ENCODE measurements around the gene SNTN. TPM values are rescaled to one million over a fixed set of nuclear protein-coding genes. Genes with fewer than 3 reads are reported as not detected.

SNTN gene
- total and polyA plus RNA-seq, 2 experiments from 2014 or later: 0.70 TPM; not detected in 1

- TF ChIP-seq ZNF462 (CRISPR knock-in tag; IDR thresholded peaks at IDR 0.05) (no peak), NANOG (IDR thresholded peaks at IDR 0.05; ENCODE audit: borderline replicate concordance) (no peak), JUNB (IDR thresholded peaks at IDR 0.05; ENCODE audit: unreplicated experiment) (no peak)
Measured at GRCh38 chr3:63654211-63654610, 1.7 kb downstream of the SNTN start (continued).

GRCh38 chr3:63654931-63655330 is 2.5 kb downstream of the SNTN start:
- Histone ChIP-seq H3F3A (replicated peaks; ENCODE audit: low read depth) (no peaks in the 10 kb centered on the region), H3K9me2 (ENCODE audit: insufficient read depth) (no peaks in the 10 kb centered on the region), H3K27ac (ENCODE audit: low read depth) (no peak overlapping the region), H4K20me1 (replicated peaks; ENCODE audit: insufficient read depth) (no peaks in the 10 kb centered on the region), H3K4me2 (no peak overlapping the region), H3K27me3 (ENCODE audit: insufficient read depth) (no peaks in the 10 kb centered on the region), H3K4me1 (ENCODE audit: insufficient read depth) (no peaks in the 10 kb centered on the region), H3K79me2 (replicated peaks; ENCODE audit: insufficient read depth) (no peaks in the 10 kb centered on the region), H2AFZ (no peak overlapping the region), H3K4me3 (no peak overlapping the region), H3K36me3 (ENCODE audit: insufficient read depth) (no peaks in the 10 kb centered on the region)
- H3K27ac Mint-ChIP-seq: no peak overlapping the region
- ATAC-seq: no peak
- DNase-seq (ENCODE audit: low spot score): no peak
- no peak overlapping the region for H3K4me3 Mint-ChIP-seq
- H3K36me3 Mint-ChIP-seq (ENCODE audit: low read depth): no peaks in the 10 kb centered on the region
- no peaks in the 10 kb centered on the region for H3K9me3 Mint-ChIP-seq
- no peaks in the 10 kb centered on the region for H3K4me1 Mint-ChIP-seq
- no peaks in the 10 kb centered on the region for H3K27me3 Mint-ChIP-seq (ENCODE audit: insufficient read depth, low read depth, poor library complexity)
- no peak for TF ChIP-seq CREB1 (CRISPR knock-in tag; IDR thresholded peaks at IDR 0.05; ENCODE audit: low read depth)
- no peak for TF ChIP-seq EZH2 (IDR thresholded peaks at IDR 0.05; ENCODE audit: low read depth, unreplicated experiment)
- TF ChIP-seq NANOG (IDR thresholded peaks at IDR 0.05; ENCODE audit: borderline replicate concordance): no peak
- no peak for TF ChIP-seq CTCF (conservative IDR thresholded peaks at IDR 0.05; ENCODE audit: low read depth in 2 of 2)
- TF ChIP-seq REST (IDR thresholded peaks at IDR 0.05; ENCODE audit: unreplicated experiment): no peak
- no peak for TF ChIP-seq ZNF331 (CRISPR knock-in tag; IDR thresholded peaks at IDR 0.05; ENCODE audit: low read depth)
- no peak for TF ChIP-seq JUNB (IDR thresholded peaks at IDR 0.05; ENCODE audit: unreplicated experiment)
